HG03439 (cell line): ENCODE results near the gene RBBP5.

Experiments
- ATAC-seq: cut with Tn5 transposase; IDR thresholded peaks from one replicate; pipeline ENCODE4 v1.9.1; 2021; ENCODE audit warnings: mild to moderate bottlenecking, moderate library complexity; ENCODE audit not compliant: unreplicated experiment

RBBP5 gene

GRCh38 chr1:205075642-205076155 lies 46.1 kb downstream of the RBBP5 start:
- no peak for ATAC-seq

- no peak for ATAC-seq
These were observed 47.3 kb downstream of the RBBP5 start for GRCh38 chr1:205074513-205074912.

- no peak for ATAC-seq
These were observed 47.7 kb downstream of the RBBP5 start for GRCh38 chr1:205074084-205074483.

GRCh38 chr1:205073511-205073910 lies 48.3 kb downstream of the RBBP5 start:
- no peak for ATAC-seq

GRCh38 chr1:205072881-205073280 lies 48.9 kb downstream of the RBBP5 start:
- no peak for ATAC-seq

- ATAC-seq = no peak
These were observed 49.5 kb downstream of the RBBP5 start for GRCh38 chr1:205072286-205072685.

GRCh38 chr1:205071801-205072200 lies 50.0 kb downstream of the RBBP5 start:
- ATAC-seq = no peak

GRCh38 chr1:205071028-205071409 lies 50.8 kb downstream of the RBBP5 start:
- no peak for ATAC-seq

GRCh38 chr1:205069371-205070125 lies 52.2 kb downstream of the RBBP5 start:
- ATAC-seq = no peak

GRCh38 chr1:205068457-205069040 lies 53.2 kb downstream of the RBBP5 start:
- ATAC-seq = no peak

- no peak for ATAC-seq
These were observed 53.8 kb downstream of the RBBP5 start for GRCh38 chr1:205068001-205068400.

GRCh38 chr1:205067031-205067430 lies 54.7 kb downstream of the RBBP5 start:
- no peak for ATAC-seq

GRCh38 chr1:205066141-205066818 lies 55.5 kb downstream of the RBBP5 start:
- no peak for ATAC-seq

GRCh38 chr1:205065666-205066065 lies 56.1 kb downstream of the RBBP5 start:
- ATAC-seq = no peak

GRCh38 chr1:205064741-205065316 lies 56.9 kb downstream of the RBBP5 start:
- no peak for ATAC-seq

- ATAC-seq = no peak
These were observed 57.5 kb downstream of the RBBP5 start for GRCh38 chr1:205064301-205064700.

- ATAC-seq = no peak
These were observed 58.9 kb downstream of the RBBP5 start for GRCh38 chr1:205062895-205063294.

GRCh38 chr1:205062319-205062718 lies 59.5 kb downstream of the RBBP5 start:
- ATAC-seq = no peak

- no peak for ATAC-seq
These were observed 60.1 kb downstream of the RBBP5 start for GRCh38 chr1:205061665-205062069.

GRCh38 chr1:205061227-205061626 lies 60.6 kb downstream of the RBBP5 start:
- ATAC-seq = no peak

GRCh38 chr1:205060746-205061145 lies 61.0 kb downstream of the RBBP5 start:
- ATAC-seq = no peak

- ATAC-seq = no peak
These were observed 62.1 kb downstream of the RBBP5 start for GRCh38 chr1:205059660-205060059.
